Natural killer cell (primary cell): Measurements from ENCODE around the gene PRRT1B. TPM values are rescaled to one million over a fixed set of nuclear protein-coding genes. Genes with fewer than 3 reads are reported as not detected.

Experiments used
- ATAC-seq, 3 donors: fragments of 150-1000 bp in 2 of 3; fragments of 200-7000 bp in 1 of 3; cut with Tn5 transposase; 1 replicate in 1 of 3; 2 replicates in 2 of 3; pipeline ENCODE4 v1.10.0; 2021; ENCODE audit warnings: mild to moderate bottlenecking in 2 of 3, moderate library complexity in 2 of 3
- DNase-seq, 2 donors: peaks; one replicate each; pipeline versions ENCODE4 v3.0.0 to v3.0.0-alpha.2; 2013 to 2021; ENCODE audit warnings: mixed read lengths in 1 of 2
- H3K27ac ChIP-seq: one replicate; pipeline ENCODE4 v1.5.1; 2013; ENCODE audit warnings: mild to moderate bottlenecking, low read length
- H3K27me3 ChIP-seq: one replicate; pipeline ENCODE4 v1.6.1; 2013; ENCODE audit warnings: low read length; ENCODE audit not compliant: control insufficient read depth, insufficient read depth
- H3K36me3 ChIP-seq: one replicate; pipeline ENCODE4 v1.6.1; 2013; ENCODE audit warnings: low read length; ENCODE audit not compliant: control insufficient read depth, insufficient read depth
- H3K4me1 ChIP-seq: one replicate; pipeline ENCODE4 v1.6.1; 2013; ENCODE audit warnings: low read length; ENCODE audit not compliant: control insufficient read depth, insufficient read depth
- H3K4me3 ChIP-seq: one replicate; pipeline ENCODE4 v1.5.1; 2013; ENCODE audit warnings: low read length
- H3K9me3 ChIP-seq: one replicate; pipeline ENCODE4 v1.6.1; 2013; ENCODE audit warnings: low read length; ENCODE audit not compliant: control insufficient read depth, insufficient read depth
- H3K27ac Mint-ChIP-seq, 2 donors: one replicate each; pipeline ENCODE4 v1.8.0; 2022; ENCODE audit warnings: mild to moderate bottlenecking in 2 of 2, mixed read lengths in 2 of 2, moderate library complexity in 1 of 2
- H3K27me3 Mint-ChIP-seq, 2 donors: one replicate each; pipeline ENCODE4 v1.8.0; 2022; ENCODE audit warnings: low read depth in 2 of 2, mixed read lengths in 2 of 2
- H3K36me3 Mint-ChIP-seq: one replicate; pipeline ENCODE4 v1.8.0; 2022; ENCODE audit warnings: mixed read lengths
- H3K4me1 Mint-ChIP-seq, 2 donors: one replicate each; pipeline ENCODE4 v1.8.0; 2022; ENCODE audit warnings: mixed read lengths in 2 of 2
- H3K4me3 Mint-ChIP-seq: one replicate; pipeline ENCODE4 v1.8.0; 2022; ENCODE audit warnings: mild to moderate bottlenecking, moderate library complexity, mixed read lengths
- H3K9me3 Mint-ChIP-seq, 2 donors: one replicate each; pipeline ENCODE4 v1.8.0; 2022; ENCODE audit warnings: mixed read lengths in 2 of 2
- WGBS: methylation state at CpG from one replicate; pipeline ENCODE4 v1.1.7; 2013; ENCODE audit warnings: missing lambda C conversion rate; ENCODE audit not compliant: insufficient coverage; 5-methylcytosine and 5-hydroxymethylcytosine counted together
- intact Hi-C: fragments of 100-400 bp; cut with micrococcal nuclease; formaldehyde crosslinking; loops from one replicate; pipeline ENCODE4 v1.14.2; 2022
- total RNA-seq, 4 donors: library from RNA; stranded (reverse); fragments of 120-200 nt in 1 of 4; gene quantifications; one replicate each; pipeline versions ENCODE4 v1.2.3 to v1.2.4, GENCODE V29; 2013 to 2022
- TF ChIP-seq, protein P1 (sequence below): fragments of 200-600 bp; IDR thresholded peaks from one replicate; pipeline ENCODE4 v1.8.0; 2022; ENCODE audit warnings: antibody characterized with exemption

Gene PRRT1B
- total RNA-seq, 3 donors from 2014 or later (not counting 1 experiment from before 2014, with no cell fraction given) = not detected

DNA sequence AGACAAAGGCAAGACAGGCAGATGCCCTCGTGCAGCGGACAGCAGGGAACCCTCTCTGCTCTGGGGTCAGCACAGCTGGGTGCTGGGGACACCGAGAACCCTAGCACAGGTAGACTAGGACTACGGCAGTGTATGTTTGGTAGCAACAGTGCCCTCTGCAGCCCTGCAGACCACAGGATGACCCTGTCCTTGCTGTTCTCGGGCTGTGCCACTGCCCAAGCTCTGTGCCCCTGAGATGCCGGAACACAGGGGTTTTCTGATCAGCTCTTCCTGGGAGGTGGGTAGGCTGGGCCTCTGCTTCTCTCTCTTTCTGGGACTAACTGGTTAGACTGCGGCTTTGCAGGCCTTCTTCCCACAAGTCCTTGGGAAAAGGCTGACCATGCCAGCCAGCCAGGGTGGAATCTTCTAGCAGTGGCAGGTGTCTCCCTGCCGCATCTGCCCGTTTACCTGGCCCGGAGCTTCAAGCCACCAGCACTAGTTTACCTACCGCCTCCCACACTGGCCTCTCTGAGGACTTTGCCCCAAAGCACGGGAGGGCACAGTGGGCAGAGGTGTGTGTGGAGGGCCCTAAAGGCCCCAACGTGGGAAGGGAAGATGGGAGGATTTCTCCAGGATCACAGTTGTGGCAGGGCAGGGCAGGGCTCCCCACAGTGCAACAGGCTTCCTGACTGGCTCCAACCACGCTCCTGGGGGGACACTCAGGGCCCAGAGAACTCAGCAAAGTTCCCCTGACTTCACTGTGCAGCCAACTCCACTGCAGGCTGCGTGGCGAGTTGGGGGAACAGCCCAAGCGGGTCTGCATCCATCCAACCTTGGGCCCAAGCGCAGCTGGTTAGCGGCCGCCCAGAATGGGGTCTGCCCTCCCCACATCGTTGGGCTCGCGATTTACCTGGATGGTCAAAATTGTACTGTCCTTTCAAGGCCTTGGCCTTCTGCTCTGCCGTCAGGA lies 15.5 kb upstream of the PRRT1B start:
- H3K27ac Mint-ChIP-seq = peak overlapping the region in 1 of 2 donors; percentile 51
- no peaks in the 10 kb centered on the region for H3K27me3 Mint-ChIP-seq
- DNase-seq = no peak

DNA sequence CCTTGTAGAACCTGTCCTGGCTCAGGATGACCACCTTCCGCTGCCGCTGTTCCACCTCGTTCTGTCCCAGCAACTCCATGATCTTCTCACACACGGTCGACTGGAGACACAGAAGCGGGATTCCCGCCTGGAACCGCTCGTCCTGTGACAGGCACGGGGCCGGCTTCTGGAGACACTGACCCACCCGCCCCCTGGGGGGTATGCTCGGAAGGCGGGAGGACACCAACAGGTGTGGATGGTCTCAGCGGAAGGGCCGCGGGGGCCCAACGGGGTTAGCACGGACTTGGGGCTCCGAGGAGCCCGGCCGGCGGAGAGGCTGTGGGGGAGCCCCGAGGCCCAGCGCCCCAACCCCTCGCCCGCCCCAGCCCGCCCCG lies 14.8 kb upstream of the PRRT1B start:
- intact Hi-C loops = no loop called here
- no peaks in the 10 kb centered on the region for H3K27me3 Mint-ChIP-seq
- Histone ChIP-seq H3K36me3 (peaks cover 28% of the 10 kb centered on the region), H3K4me1 (peaks cover 33% of the 10 kb centered on the region), H3K4me3 (peak overlapping the region; percentile 42), H3K27me3 (no peaks in the 10 kb centered on the region), H3K27ac (no peak overlapping the region), H3K9me3 (no peaks in the 10 kb centered on the region)
- TF ChIP-seq, protein P1, sequence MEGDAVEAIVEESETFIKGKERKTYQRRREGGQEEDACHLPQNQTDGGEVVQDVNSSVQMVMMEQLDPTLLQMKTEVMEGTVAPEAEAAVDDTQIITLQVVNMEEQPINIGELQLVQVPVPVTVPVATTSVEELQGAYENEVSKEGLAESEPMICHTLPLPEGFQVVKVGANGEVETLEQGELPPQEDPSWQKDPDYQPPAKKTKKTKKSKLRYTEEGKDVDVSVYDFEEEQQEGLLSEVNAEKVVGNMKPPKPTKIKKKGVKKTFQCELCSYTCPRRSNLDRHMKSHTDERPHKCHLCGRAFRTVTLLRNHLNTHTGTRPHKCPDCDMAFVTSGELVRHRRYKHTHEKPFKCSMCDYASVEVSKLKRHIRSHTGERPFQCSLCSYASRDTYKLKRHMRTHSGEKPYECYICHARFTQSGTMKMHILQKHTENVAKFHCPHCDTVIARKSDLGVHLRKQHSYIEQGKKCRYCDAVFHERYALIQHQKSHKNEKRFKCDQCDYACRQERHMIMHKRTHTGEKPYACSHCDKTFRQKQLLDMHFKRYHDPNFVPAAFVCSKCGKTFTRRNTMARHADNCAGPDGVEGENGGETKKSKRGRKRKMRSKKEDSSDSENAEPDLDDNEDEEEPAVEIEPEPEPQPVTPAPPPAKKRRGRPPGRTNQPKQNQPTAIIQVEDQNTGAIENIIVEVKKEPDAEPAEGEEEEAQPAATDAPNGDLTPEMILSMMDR = no peak
- DNase-seq (peak in 1 of 2 donors; percentile 36), ATAC-seq (peak; percentile 14 to 15 (median 15))
- H3K9me3 Mint-ChIP-seq = no peaks in the 10 kb centered on the region
- 5% methylated on average over 29 of the region's 29 CpGs for WGBS
- peaks cover 6% of the 10 kb centered on the region for H3K36me3 Mint-ChIP-seq
- peak overlapping the region; percentile 76 for H3K4me3 Mint-ChIP-seq
- H3K27ac Mint-ChIP-seq = peak overlapping the region in 1 of 2 donors; percentile 51
- peaks cover 0 to 15% of the 10 kb centered on the region in 2 donors for H3K4me1 Mint-ChIP-seq

More for the DNA sequence above, 15.5 kb upstream of the PRRT1B start:
- WGBS = 79% methylated on average over 24 of the region's 24 CpGs
- TF ChIP-seq, protein P1 = no peak
- Mint-ChIP-seq H3K4me1 (peaks cover 0 to 15% of the 10 kb centered on the region in 2 donors), H3K9me3 (no peaks in the 10 kb centered on the region), H3K36me3 (peaks cover 6% of the 10 kb centered on the region), H3K4me3 (peak overlapping the region; percentile 76)
- intact Hi-C loops = no loop called here
- no peak for ATAC-seq
- H3K27ac ChIP-seq = no peak overlapping the region
- peaks cover 27% of the 10 kb centered on the region for H3K4me1 ChIP-seq
- peaks cover 34% of the 10 kb centered on the region for H3K36me3 ChIP-seq
- no peaks in the 10 kb centered on the region for H3K9me3 ChIP-seq
- H3K4me3 ChIP-seq = peak overlapping the region; percentile 42
- no peaks in the 10 kb centered on the region for H3K27me3 ChIP-seq

DNA sequence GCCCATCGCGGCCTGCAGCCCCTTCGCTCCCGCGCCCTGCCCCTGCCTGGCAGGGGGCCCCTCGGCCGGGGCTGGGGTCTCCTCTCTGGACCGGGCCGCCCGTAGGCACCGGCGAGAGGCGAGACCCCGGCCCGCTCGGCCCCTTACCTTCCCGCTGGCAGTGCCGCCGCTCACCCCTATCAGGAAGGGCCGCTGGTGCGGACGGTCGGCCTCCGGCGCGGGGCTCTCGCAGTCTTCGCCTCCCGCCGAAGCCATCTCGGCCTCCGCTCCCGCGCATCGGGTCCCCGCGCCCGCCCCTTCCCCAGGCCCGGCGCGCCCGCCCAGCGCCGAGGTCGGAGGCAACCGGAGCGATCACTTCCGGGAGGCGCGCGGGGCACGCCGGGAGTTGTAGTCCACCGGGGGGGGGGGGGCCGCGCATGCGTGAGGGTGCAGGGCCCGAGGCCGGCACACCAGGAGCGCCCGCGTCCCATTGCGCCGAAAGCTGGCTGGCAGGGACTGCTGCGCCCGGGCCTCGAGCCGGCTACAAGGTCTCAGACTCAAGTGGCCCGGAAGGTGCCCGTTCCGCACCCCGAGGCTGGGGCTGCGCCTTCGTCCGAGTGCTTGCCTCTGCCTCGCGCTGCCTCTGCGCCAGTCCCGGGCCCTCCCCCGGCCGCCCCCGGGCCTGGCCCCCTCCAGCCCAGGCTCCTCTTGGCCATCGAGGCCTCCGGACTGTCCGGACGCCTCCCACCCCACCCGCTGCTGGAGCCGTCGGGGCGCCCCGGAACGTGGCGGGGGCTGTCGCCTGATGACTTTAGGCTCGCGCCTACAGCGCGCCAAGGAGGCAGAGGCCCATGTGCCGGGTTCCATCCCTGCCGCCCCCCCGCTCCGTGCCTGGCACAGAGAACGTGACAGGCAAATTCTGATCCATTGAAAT lies 14.1 kb upstream of the PRRT1B start, which contains the start of gene UCK1:
UCK1 (minus strand) TSS at position 344 of the 913 bp plus-strand sequence; CDS start at position 255, 89 bp downstream.
- H3K4me1 Mint-ChIP-seq = peaks cover 0 to 15% of the 10 kb centered on the region in 2 donors

More for the DNA sequence above, 14.1 kb upstream of the PRRT1B start, which contains the start of gene UCK1:
- H3K9me3 Mint-ChIP-seq = no peaks in the 10 kb centered on the region
- peak within 1 kb of the TSS; percentile 42 for H3K4me3 ChIP-seq
- DNase-seq = peak; percentile 68 to 90
- H3K27ac Mint-ChIP-seq = peak within 1 kb of the TSS in 1 of 2 donors; percentile 51
- H3K27me3 ChIP-seq = no peaks in the 10 kb centered on the region
- peak; percentile 95 to 98 (median 98) for ATAC-seq
- no peaks in the 10 kb centered on the region for H3K9me3 ChIP-seq
- TF ChIP-seq, protein P1 = no peak
- H3K27ac ChIP-seq = no peak within 1 kb of the TSS
- peak within 1 kb of the TSS; percentile 76 for H3K4me3 Mint-ChIP-seq
- WGBS = 13% methylated on average over 103 of the region's 103 CpGs
- H3K36me3 ChIP-seq = peaks cover 21% of the 10 kb centered on the region
- peaks cover 35% of the 10 kb centered on the region for H3K4me1 ChIP-seq
- intact Hi-C loops = no loop called here
- no peaks in the 10 kb centered on the region for H3K27me3 Mint-ChIP-seq
- peaks cover 6% of the 10 kb centered on the region for H3K36me3 Mint-ChIP-seq
